NCI-H1105 (cell line): Measurements from ENCODE around the gene MIPOL1.
"Not testable (repeated sequence)": the region's sequence is repeated elsewhere in the genome, so short reads cannot be mapped to it uniquely, and the experiment has no call there.

ENCODE experiments used
- DNase-seq: peaks from one replicate; lab custom pipeline; 2025; lab: John Stamatoyannopoulos, UW

The MIPOL1 gene

DNA sequence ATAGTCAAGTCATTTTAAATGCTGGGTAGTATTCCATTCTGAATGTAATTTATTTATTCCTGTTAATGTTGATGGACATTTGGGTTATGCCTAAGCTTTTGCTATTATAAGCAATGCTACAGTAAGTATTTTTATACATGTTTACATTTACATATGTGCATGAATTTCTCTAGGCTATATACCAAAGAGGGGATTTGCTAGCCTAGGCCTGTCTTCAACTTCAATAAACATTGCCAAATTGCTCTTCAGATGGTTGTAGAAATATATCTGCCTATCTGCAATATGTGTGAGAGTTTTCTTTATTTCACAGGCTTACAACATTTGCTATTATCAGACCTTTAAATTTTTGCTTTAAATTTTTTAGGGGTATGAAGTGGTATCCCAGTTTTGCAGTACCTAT lies 87.0 kb downstream of the MIPOL1 start:
- DNase-seq = no peak

DNA sequence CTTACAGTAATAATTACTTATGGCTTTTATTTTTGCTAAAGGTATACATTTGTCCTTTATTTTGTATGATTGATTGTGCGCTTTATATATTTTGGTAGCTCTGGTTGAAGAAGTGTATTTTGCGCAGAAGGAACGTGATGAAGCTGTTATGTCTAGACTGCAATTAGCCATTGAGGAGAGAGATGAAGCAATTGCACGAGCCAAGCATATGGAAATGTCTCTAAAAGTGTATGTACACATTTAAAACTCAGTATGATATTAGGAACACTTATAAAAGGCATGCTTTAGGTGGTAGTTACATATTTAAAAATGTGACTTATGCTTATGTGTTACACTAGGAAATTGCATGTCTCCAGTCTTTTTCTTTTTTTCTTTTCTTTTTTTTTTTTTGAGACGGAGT lies 87.5 kb downstream of the MIPOL1 start:
- no peak for DNase-seq

DNA sequence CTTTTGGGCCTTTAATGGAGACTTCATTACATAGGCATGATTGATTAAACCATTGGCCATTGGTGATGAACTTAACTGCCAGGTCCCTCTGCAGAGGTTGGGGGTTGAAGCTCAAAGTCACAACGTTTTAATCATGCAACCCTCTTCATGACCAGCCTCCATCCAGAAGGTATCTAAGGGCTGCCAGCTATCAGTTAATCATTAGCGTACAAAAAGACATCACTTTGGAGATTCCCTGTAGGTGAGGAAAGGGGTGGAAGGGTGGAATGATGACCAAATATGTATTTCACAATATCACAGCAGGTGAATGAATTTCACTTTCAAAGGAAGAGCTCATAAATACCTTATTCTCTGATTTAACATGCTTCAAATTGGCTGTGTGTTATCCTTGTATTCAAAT lies 92.0 kb downstream of the MIPOL1 start:
- DNase-seq = no peak

- DNase-seq = not testable (repeated sequence)
Measured at GRCh38 chr14:37295262-37295661, 97.5 kb downstream of the MIPOL1 start.

DNA sequence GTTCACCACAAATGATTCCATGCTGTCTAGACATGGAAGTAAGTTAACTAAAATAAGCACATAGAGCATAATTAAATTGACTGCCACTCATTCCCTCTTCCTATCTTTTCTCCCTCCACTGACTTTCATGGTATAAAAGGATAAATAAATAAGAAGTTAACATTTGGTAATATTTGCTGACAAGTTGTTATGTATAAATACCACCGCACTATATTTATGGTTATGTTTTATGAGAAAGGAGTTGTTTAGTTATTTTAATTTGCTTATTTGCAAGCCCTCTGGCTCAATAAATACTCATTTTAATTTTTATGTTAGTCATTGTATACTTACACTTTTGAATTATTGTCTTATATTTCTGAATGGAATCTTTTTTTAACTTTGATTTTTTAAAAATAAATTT lies 113.5 kb downstream of the MIPOL1 start:
- DNase-seq = no peak

DNA sequence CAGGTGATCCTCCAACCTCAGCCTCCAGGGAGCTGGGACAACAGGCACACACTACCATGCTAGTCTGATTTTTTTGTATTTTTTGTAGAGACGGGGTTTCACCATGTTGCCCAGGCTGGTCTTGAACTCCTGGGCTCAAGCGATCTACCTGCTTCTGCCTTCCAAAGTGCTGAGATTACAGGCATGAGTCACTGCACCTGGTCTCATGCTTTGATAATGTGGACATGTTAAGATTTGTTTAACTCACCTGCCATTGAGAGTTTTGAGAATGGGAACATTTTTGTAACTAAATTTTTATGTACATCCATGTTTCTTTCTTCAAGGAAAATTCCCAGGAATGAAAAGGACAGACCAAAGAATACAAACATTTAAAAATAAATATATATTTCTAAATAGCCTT lies 121.2 kb downstream of the MIPOL1 start:
- no peak for DNase-seq

- no peak for DNase-seq
Measured at GRCh38 chr14:37320106-37320505, 122.4 kb downstream of the MIPOL1 start.

DNA sequence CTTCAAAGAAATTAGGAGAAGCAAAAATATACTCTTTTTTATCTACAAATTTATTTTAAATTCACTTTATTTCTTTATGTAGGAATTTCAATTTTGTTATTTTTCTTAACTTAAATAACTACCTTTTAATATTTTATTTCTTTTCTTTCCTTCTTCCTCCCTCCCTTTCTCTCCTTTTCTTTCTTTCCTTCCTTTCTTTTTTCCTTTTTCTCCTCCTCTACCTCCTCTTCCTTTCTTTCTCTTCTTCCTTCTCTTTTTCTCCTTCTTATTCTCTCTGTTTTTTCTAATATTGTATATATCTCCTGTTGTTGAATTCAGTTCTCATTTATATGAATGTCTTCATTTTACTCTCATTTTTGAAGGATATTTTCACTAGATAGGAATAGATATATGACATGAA lies 127.6 kb downstream of the MIPOL1 start:
- DNase-seq = no peak

DNA sequence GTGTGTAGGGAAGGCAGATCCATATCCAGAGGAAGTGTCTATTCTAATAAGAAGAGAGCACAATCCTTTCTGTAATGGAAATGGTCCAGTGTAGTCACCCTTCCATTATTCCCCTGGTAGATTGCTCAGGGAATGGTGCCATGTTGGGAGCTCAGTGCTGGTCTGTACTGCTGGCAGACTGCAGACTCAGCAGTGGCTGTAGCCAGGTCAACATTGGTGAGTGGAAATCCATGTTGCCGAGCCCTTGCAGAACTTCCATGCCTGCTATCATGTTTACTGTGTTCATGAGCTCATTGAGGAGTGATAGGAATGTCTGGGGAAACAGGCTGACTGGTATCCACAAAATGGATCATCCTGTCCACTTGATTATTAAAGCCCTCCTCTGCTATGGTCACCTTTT lies 128.7 kb downstream of the MIPOL1 start:
- DNase-seq = no peak

- DNase-seq = not testable (repeated sequence)
Measured at GRCh38 chr14:37327933-37328332, 130.2 kb downstream of the MIPOL1 start.

- no peak for DNase-seq
Measured at GRCh38 chr14:37328673-37329072, 130.9 kb downstream of the MIPOL1 start.

DNA sequence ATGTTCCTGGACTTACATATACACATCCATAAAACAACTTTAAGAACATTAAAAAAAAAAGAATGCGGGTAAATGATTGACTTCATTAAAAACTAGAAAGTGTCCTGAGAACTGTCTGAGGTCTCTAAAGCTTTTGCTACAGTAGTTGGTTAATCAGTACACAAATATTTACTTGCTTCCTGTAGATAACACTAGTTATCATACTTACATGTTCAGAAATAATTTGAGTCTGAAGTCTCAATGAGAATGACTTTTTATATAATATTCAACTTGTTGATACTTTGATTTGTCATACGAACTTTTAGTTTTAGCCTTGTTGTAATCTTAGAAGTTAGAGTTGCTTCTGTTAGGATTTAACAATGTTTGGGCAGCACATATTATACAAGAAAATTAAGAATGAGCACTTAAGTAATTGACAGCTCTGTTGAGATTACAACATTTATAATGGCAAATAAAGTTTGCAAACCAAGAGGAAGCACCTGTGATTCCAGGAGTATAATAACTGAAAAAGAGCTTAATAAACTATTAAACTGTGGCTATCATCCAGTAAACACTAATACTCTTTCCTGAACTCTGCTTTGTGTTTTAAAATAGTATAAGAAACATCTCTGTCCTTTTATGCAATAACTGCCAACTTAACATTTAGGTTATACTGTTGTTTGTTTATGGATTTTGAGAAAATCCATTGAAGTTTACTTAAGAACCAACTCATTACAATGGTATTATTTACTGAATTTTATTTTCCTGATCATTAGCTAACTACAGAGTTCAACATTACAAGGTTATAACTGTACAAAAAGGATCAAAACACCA lies 131.7 kb downstream of the MIPOL1 start:
- DNase-seq = no peak

DNA sequence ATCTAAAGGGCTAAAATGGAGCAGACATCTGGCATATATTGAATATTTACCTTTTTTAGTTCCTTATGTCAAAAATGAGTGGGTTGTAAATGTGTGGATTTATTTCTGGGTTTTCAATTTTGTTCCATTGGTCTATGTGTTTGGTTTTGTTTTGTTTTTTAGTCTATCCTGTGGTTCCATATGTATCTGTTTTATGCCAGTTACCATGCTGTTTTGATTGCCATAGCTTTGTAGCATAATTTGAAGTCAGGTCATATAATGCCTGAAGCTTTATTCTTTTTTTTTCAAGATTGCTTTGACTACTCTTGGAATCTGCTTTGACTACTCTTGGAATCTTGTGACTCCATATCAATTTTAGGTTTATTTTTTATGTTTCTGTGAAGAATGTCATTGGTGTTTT lies 133.2 kb downstream of the MIPOL1 start:
- no peak for DNase-seq

GRCh38 chr14:37340353-37340752 lies 142.6 kb downstream of the MIPOL1 start:
- DNase-seq = no peak

DNA sequence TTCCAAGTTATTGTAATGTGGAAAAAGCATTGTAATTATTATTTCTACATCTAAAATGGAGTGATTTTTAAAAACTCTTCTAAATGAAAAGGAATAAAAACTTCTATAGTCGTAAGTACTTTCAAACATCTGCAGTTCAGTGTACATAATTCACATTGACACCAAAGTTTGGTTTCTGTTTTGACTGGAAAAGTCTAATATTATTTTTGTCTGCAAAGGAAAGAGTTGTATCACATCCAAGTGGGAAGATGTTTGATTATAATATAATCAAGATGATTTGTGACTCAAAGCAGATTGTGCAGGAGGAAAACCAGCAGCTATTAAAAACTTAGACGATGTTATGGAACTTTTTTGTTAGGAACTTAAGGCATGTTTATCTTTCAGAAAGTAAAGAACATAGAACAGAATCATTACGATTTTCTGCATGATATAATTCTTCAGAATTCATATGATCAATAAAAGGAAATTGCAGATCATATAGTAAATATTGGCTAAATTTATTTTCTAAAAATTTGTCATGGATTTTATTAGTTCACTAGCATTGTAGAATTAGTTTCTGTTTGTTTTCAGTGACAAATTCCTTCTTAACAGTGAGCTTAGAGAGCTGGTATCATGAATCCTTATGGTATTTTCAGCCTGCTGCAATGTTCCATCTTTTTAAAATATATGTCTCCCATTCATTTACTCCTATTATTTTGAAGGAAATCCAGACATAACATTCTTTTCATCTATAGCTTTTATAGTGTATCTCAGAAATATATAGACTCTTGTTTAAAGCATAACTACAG lies 145.8 kb downstream of the MIPOL1 start:
- no peak for DNase-seq

DNA sequence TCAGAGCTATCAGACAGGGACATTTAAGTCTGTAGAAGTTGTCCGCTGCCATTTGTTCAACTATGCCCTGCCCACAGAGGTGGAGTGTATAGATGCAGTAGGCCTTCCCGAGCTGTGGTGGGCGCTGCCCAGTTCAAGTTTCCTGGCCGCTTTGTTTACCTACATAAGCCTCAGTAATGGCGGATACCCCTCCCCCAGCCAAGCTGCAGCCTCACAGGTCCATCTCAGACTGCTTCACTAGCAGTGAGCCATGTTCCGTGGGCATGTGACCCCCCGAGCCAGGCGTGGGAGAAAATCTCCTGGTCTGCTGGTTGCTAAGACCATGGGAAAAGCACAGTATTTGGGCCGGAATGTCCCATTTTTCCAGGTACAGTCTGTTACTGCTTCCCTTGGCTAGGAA lies 165.9 kb downstream of the MIPOL1 start:
- no peak for DNase-seq

DNA sequence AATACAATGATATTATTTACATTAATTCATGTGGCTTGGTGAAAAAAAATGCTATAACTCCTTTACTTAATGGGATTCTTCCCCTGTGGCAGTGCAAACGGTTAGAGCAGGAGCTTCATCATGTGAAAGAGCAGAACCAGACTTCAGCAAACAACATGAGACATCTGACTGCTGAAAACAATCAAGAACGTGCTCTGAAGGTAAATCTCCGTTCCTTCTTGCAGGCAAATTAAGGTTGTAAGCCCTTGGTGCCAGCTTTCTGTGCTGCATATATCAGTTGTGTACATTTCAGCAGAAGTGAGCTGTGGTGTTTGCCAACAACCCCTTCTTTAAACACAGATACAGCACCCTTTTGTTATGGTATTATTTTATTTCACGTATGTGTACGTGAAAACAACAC lies 171.7 kb downstream of the MIPOL1 start:
- DNase-seq = no peak

- DNase-seq = no peak
Measured at GRCh38 chr14:37375566-37375965, 177.8 kb downstream of the MIPOL1 start.

DNA sequence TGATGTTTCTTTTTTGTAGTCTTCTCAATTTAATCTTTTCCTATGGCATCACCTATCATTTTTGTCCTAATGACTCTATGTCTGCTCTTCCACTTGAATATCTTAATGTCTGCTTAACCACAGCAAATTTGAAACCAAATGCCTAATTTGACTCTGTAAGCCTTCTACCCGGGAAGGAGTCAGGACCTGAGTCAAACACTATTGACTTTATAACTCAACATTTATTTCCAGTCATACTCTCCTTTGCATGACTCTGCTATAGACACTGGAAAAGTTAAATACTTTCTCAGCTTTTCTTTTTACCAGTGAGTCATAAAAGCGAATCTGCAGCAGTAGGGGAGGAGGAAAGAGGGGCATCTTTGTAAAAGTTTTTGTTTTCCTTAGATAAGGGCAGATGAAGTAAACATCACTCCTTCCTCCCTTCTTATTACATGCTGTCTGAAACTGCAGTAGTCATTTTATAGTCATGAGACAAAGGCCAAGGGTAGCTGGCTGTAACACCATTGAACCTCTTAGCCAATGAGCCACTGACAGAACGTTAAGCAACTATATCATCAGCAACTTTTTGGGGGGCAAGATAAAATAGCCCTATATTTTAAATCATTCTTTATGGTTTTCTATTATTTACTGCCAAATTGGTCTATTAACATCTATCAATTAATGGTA lies 179.3 kb downstream of the MIPOL1 start:
- DNase-seq = no peak

DNA sequence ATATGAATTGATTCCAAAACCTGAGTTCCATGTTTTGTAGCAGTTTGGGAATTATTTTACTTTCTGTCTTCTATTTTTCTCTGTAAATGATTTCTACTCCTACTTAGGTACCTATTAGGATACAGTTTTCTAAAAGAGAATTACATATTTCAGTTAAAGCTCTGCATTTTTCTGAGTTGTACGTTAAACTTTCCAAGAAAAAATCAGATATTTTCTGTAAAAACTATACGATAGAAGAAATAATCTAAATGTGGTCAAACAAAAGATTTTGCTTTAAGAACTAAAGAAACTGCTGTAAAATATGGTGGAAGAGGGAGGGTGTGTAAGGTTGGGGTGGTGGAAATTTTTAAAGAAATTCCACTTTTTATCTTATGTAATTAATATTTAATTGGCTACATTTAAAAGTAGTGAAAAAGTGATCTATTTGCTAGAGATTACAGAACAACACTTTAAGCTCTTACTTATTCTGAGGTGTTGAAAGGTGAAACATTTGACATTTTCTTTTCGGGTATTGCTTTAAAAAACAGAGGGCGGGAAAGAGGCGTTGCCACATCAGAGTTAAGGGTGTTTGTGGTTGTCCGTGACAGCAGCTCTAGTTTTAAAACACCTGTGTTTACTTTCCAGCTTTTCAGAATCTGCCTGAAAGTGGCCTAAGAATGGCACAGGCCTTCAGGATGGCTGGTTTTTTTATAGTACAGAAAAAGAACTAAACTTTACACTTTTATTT lies 187.3 kb downstream of the MIPOL1 start:
- peak; percentile 80 for DNase-seq

DNA sequence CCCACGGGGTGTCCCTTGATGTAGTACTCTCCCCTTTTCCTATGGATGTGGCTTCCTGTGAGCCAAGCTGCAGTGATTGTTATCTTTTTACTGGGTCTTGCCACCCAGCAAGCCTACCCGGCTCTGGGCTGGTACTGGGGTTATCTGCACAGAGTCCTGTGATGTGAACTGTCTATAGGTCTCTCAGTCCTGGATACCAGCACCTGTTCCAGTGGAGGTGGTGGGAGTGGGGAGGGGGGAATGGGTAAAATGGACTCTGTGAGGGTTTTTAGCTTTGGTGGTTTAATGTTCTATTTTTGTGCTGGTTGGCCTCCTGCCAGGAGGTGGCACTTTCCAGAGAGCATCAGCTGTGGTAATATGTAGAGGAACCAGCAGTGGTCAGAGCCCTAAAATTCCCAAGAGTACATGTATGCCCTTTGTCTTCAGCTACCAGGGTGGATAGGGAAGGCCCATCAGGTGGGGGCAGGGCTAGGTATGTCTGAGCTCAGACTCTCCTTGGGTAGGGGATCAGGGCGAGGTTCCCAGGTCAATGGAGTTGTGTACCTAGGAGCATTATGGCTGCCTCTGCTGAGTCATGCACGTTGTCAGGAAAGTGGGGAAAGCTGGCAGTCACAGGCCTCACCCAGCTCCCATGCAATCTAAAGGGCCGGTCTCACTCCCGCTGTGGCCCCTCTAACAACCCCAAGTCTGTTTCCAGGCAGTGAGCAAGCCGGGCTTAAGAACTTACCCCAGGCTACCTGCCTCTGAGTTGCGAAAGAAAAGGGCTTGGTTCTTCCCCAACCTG lies 199.6 kb downstream of the MIPOL1 start:
- DNase-seq = not testable (repeated sequence)

DNA sequence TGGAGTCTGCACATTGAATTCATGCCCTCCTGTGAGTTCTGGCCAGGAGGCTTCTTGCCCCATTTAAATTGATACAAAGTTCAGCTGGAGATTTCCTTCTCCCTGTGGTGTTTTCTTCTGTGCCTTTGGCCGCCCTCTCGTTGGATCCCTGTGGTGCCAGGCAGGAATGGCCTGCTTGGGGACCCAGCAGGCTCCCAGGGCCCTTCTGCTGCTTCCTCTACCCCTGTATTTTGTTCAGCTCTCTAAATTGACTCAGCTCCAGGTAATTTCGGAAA lies 200.1 kb downstream of the MIPOL1 start:
- no peak for DNase-seq
